CD4-positive, alpha-beta T cell treated with Interleukin-1 beta for 1 hour (primary cell): ENCODE results near the gene PI4KA.
"Not testable (repeated sequence)": the region's sequence is repeated elsewhere in the genome, so short reads cannot be mapped to it uniquely, and the experiment has no call there.

ENCODE experiments used
- DNase-seq, 2 donors: peaks; one replicate each; pipeline ENCODE4 v3.0.0-alpha.2; 2020 to 2022

Gene PI4KA

DNA sequence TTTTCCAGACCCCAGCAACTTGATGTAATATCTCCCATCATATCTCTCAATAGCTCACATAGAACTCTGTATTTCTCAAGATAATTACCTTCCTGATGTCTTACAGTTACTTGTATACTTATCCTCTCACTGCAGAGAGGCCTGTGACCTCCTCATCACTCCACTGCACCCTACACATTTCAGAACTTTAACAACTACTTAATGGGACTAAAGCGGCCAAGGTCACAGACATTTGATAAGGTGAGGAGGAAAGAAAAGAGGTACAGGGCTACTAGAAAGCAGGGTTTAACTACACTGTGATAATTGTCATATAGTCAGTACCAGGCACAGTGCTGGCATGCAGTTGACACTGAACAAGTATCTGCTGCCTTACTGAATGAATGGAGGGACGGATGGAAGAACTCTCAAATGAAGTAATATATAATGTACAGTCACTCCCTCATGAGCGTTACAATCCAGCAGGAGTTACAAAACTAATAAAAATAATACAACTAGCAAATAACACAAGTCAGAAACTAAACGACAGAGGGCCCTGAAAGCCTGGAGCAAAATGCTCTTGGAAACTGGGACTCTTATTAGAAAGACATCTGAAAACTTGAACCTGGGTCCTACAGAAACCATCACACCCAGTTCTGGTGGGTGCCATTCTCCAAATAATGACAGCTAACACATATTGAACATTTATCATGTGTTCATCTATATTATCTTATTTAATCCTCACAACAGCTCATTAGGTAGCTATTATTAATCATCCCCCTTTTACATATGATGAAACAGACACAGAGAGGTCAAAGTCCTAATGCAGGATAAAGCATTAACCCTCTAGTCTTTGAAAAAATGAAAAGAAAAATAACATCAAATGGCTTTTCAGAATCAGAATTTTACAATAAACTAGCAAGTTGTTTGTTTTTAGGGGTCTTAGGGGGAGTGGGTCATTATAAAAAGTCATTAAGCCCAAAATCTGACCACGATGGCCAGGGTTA lies 14.3 kb downstream of the PI4KA start:
- DNase-seq = no peak

DNA sequence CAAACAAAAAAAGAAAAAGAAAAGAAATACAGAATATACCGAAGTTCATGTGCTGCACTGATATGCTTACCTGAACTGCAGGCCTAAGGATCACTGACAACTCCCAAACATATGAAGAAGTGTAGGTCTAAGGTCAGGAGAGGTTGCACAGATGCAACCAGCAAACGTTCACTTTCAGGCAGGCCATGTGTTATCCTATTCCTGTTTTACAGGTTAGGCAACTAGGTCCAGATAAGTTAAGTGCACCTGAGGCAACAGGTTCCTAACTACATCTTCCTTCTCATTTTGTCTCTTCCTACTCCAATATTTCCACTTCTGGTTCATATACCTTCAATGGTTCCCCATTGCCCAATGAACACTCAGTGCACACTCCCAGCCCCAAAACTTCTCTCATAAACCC lies 15.1 kb downstream of the PI4KA start:
- no peak for DNase-seq

DNA sequence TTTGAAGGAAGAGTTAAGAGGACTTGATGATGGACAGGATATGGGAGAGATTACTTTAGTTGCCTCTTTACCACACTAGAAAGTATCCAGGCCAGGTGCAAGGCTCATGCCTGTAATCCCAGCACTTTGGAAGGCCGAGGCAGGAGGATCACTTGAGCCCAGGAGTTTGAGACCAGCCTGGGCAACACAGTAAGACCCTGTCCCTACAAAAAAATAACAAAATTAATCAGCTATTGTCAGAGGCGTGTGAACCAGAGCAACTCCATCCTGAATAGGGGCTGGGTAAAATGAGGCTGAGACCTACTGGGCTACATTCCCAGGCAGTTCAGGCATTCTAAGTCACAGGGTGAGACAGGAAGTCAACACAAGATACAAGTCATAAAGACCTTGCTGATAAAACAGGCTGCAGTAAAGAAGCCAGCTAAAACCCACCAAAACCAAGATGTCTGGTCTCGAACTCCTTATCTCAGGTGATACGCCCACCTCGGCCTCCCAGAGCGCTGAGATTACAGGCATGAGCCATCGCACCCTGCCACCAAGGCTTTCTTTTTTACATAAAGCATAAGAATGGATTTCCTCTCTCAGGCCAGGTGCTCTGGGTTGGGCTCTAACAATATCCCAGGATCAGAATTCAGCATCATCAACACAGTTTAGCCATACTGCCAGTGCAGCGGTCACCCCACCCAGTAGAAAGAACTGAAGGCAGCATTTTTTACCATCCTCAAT lies 17.8 kb downstream of the PI4KA start:
- DNase-seq = no peak

DNA sequence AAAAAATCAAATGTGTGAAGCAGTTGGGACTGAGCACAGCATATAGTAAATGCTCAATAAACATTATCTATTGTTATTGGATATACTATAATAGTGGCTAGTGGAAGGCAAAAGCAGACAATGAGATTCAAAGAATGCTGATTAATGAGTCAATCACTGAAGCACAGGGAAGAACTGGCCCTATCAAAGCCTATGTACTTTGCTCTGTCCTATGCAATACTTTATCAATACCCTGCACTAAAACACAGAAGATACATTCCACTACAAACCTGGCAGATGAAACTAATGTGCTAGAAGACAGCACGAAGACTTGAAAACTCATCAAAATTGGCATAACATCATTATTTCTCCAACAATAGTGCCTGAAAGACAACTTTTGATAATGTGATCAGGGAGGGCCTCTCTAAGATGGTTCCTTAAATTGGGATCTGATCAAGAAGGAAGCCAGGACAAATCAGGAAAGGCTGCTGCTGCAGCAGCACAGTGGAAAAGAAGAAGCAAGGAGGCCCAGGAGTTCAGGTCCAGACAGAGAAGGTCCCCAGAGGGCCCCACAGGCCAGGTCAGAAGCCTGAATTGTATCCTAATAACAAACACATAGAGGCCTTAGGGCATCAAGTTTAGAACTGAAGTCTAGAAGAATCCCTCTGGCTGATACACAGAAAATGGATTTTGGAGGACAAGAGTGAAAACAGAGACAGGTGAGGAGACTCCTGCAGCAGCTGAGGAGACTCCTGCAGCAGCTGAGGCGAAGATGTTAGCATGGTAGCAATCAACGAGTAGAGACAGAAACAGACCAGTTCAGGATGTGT lies 18.6 kb downstream of the PI4KA start:
- DNase-seq = no peak

DNA sequence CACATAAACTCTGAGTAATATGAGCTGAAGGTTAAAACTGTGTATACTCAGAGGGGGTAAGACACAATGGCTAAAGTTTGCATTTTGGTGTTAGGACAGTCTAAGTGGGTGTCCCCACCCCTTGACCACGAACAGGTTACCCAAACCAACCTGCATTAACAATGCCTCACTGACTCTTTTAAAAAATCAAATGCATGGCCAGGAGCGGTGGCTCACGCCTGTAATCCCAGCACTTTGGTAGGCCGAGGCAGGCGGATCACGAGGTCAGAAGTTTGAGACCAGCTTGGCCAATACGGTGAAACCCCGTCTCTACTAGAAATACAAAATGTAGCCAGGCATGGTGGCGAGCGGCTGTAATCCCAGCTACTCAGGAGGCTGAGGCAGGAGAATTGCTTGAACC lies 19.3 kb downstream of the PI4KA start:
- not testable (repeated sequence) for DNase-seq

DNA sequence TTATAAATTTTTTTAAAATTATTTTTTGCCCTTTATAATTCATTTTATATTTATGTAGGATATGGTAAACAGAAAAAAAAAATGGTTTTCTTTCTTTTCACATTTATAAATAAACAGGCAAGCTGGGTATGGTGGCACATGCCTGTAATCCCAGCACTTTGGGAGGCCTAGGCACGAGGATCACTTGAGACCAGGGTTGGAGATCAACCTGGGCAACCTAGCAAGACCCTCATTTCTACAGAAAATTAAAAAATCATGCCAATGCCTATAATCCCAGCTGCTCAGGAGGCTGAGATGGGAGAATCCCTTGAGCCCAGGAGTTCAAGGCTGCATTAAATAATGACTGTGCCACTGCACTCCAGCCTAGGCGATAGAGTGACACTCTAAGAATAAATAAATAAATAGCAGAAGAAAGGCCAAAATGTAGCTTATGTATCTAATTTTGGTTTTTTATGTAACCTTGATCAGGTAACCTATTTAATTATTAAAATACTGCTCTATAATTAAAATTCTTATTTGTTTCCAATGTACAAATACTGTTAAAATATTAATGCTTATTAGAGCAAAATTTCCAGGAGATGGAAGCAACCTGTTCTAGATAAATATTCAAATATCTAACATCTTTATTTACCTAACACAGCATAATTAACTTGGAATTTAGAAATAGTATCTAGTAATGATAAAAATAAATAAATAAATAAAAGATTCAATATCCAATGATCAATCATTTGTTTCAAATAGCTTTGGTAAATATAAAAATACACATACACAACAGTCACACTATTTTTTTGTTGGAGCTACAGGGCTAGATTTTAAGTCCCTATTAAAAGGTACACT lies 21.4 kb downstream of the PI4KA start:
- DNase-seq = no peak

DNA sequence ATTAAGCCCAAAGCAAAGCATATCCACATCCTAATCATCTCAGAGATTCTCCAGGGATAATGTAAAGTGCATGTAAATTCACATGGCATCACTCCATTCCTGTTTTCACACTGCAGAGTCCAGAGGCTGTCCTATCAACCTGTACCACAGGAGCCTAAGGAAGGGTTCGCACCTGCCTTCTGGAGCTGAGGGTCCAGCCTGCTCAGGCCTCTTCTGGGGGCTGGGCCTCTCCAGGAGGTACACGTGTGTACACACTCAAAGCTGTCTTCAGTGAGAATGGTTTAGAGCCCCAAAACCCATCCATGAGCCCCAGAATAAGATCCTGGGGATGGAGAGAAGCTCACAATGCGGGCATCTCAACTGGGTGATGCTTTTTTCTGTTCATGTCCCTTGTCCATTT lies 23.9 kb downstream of the PI4KA start:
- DNase-seq = no peak

DNA sequence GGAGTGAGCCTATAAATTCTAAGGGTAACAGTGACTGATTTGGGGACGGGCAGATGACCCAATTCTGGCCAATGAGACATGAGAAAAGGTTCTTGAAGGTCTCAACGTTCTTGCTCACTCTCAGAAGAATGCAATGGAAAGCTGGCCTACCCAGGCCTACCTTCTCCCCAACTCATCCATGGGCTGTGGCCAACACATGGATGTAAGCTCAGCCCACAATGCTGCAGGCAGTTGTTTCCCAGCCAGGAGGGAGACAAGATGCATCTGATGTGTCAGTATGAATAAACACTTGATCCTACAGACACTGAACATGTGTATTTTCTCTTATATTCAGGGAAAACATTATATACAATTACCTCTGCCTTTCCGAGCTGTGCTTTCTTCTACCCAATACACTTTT lies 24.4 kb downstream of the PI4KA start:
- no peak for DNase-seq

DNA sequence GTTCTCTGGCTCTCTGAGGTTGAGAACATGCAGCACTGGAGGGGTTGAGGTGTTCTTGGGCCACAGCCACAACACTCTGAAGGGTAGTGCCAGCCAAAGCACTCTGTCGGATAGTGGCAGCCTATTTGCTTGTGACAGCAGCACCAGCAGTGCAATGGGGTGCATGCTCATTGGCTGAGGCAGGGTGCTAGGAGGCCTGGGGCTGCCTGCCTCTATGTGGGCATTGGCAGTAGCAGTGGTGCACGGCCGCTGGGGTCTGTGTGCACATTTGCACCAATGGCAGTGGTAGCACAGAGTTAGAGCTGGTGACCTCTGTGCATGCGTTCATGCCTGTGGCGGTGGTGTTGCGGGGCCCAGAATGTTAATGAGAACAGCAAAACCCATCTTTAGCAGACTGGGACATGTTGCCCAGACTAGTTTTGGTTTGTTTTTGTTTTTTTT lies 25.4 kb downstream of the PI4KA start:
- DNase-seq = no peak

DNA sequence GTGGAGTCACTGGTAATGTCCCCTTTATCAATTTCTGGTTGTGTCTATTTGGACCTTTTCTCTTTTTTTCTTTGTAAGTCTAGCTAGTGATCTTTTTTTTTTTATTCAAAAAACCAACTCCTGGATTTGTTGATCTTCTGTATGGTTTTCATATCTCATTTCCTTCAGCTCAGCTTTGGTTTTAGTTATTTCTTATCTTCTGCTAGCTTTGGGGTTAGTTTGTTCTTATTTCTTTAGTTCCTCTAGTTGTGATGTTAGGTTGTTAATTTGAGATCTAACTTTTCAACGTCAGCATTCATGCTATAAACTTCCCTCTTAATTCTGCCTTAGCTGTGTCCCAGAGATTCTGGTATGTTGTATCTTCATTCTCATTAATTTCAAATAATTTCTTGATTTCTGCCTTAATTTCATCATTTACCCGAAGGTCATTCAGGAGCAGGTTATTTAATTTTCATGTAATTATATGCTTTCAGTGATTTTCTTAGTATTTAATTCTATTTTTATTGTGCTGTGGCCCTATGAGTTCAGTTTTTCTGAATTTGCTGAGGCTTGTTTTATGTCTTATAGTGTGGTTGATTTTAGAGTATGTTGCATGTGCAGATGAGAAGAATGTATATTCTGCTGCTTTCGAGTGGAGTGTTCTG lies 29.0 kb downstream of the PI4KA start:
- DNase-seq = no peak

DNA sequence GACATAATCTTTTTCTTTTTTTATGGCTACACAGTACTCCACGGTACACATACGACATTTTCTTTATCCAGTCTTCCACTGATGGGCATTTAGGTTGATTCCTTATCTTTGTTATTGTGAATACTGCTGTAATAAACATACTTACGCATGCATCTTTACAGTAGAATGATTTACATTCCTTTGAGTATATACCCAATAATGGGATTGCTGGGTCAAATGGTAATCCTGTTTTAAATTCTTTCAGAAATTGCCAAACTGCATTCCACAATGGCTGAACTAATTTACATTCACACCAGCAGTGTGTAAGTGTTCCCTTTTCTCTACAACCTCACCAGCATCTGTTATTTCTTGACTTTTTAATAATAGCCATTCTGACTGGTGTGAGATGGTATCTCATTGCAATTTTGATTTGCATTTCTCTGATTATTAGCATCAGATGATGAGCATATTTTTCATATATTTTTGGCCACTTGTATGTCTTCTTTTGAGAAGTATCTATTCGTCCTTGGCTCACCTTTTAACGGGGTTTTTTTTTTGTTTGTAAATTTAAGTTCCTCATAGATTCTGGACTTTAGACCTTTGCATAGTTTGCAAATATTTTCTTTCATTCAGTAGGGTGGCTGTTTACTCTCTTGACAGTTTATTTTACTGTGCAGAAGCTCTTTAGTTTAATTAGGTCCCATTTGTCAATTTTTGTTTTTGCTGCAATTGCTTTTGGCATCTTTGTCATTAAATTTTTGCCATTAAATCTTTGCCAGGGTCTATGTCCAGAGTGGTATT lies 32.0 kb downstream of the PI4KA start:
- DNase-seq = not testable (repeated sequence)

DNA sequence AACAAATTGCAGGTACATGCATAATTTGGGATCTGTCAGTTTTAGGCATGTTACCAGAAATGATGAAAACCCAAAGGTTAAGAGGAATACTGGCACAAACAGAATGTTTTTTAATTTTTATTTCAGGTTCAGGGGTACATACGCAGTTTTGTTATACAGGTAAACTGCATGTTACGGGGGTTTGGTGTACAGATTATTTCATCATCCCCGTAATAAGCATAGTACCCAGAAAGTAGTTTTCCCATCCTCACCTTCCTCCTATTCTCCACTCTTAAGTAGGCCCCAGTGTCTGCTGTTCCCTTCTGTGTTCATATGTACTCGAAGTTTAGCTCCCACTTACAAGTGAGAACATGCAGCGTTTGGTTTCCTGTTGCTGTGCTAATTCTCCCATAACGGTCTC lies 33.0 kb downstream of the PI4KA start:
- DNase-seq = no peak

DNA sequence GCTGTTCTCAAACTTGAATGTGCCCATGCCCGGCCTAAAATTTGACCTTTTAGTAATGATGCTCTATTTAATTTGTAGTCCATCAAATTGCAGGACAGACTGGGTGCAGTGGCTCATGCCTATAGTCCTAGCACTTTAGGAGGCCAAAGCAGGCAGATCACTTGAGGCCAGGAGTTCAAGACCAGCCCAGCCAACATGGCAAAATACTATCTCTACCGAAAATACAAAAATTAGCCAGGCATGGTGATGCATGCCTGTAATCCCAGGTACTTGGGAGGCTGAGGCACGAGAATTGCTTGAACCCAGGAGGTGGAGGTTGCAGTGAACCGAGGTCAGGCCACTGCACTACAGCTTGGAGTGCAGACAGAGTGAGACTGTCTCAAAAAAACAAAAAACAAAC lies 33.4 kb downstream of the PI4KA start:
- not testable (repeated sequence) for DNase-seq

DNA sequence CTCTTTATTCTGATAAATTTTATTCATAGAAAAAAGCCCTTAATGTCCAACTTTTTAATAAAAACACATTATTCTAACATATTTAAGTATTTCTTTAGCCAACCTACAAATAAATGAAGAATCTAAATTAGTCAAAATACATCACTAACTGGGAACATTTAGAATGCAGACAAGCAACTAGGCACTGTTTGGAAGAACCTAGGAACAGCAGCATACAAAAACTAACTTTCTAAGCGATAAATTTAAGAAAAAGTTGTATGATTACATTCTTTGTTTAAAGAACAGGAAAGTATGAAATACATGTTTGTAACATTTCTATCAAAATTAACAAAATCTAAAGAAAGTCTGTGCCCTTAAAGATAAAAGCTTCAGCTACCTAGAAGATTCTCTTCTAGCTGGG lies 35.3 kb downstream of the PI4KA start:
- DNase-seq = no peak

DNA sequence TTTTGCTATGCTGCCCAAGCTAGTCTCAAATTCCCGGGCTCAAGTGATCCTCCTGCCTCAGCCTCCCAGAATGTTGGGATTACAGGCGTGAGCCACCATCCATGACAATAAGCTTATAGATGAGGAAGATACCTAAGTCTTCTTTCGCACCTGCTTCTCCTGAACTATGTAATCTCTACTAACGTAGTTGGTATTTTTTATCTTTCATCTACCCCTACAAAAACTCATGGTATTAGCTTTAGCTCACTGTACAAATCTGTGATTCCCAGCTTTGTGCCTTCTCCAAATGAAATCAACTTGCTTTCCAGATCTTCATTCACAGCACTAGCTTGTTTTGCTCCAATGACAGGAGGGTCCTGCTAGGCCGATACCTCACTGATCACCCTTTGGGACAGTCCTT lies 36.4 kb downstream of the PI4KA start:
- DNase-seq = no peak

DNA sequence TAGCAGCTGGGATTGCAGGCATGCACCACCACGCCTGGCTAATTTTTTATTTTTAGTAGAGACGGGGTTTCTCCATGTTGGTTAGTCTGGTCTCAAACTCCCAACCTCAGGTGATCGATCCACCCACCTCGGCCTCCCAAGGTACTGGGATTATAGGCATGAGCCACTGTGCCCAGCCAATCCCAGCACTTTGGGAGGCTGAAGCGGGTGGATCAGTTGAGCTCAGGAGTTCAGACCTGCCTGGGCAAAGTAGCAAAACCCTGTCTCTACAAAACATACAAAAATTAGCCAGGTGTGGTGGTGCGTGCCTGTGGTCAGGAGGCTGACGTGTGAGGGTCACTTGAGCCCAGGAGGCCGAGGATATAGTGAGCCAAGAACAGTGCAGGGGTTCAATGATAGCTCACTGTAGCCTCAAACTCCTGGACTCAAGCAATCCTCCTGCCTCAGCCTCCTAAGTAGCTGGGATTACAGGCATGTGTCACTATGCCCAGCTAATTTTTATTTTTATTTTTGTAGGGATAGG lies 36.8 kb downstream of the PI4KA start:
- DNase-seq = not testable (repeated sequence)

DNA sequence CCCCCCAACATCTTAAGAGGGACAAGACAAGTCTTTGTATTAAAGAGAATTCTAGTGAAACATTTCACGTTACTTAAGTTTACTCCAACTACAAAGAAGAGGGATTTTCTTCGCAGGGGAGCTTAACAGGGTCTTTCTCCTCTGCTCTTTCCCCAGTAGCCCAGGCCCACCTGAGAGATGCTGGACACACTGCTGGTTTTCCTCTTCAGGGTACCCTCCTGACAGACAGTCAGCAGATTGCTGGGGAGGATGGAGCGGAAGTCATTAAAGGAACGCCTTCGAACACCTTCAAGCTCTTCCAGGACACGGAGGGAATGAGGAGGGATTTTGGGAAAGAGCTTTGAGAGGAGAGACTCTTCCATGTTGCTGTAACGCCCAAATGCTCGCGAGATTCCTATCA lies 39.1 kb downstream of the PI4KA start:
- no peak for DNase-seq

DNA sequence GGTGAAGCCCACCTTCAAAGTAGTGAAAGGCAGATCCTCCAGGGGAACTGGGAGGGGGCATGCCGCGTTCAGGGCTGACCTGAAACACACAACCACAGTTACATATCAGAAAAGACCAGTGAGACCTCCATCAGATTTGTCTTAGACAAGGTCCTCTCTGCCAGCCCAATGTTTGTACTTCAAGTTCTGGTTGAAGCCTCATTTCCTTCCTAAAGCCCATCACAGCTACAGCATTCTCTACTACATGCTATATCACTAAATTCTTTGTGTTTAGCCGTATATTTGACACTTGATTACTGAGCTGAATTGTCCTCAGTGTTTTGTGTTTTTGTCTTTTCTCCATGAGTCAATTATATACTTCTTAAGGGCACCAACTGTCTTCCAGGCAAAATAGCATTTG lies 40.1 kb downstream of the PI4KA start:
- DNase-seq = no peak

DNA sequence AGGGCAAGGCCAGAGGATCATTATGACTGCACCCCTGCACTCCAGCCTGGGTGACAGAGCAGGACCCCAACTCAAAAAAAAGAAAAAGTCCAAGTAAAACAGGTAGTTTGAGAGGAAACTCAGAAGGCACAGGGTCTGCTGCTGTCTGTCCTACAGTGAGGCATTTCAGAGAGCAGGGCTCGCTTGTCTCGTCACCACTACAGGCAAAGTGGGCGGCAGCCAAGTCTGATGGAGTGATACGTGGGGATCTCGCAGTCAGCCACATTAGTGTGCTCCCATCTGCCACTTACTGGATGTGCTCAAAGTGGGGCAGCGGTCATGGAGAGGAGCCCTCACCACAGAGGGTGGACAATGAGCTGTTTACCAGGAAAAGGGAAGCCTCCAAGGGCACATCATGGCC lies 42.1 kb downstream of the PI4KA start:
- DNase-seq = no peak

DNA sequence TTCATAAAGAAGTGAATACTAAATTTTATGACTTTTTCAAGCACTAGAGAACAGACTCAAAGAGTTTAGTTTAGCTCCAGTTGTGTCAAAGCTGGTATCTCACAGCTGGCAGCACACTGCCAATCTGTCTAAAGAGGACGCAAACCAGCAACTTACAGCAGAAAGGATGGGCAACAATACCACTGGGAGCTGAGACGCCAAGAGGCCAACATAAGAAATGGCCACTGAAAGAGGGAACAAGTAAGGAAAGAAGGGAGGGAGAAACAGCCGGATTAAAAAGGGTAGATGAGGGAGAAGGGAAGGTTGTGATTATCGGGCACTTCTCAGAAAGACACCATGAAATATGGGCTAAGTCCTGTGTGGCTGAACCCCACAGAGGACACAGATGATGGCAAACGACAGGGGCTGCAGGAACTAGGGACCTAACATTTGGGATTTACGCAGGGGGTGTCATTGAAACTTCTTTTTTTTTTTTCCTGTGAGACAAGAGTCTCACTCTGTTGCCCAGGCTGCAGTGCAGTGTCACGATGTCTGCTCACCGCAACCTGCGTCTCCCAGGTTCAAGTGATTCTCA lies 43.0 kb downstream of the PI4KA start:
- DNase-seq = no peak
